Keratinocyte (primary cell): ENCODE data around the gene SRCIN1. TPM values are rescaled to one million over a fixed set of nuclear protein-coding genes. Genes with fewer than 3 reads are reported as not detected.

Experiments used
- DNase-seq: peaks from one replicate; pipeline ENCODE4 v3.0.0-alpha.2; 2011; ENCODE audit warnings: low read depth, missing footprints, low spot score
- FAIRE-seq: peaks from 2 replicates; lab custom pipeline; 2011; peaks lifted over from hg19 to GRCh38; lab: Jason Lieb, UNC
- H2AFZ ChIP-seq: 2 replicates; pipeline ENCODE4 v1.6.0; 2012; ENCODE audit warnings: low read length, control low read depth, inconsistent platforms; ENCODE audit not compliant: control insufficient read depth
- H3K27ac ChIP-seq: 2 replicates; pipeline ENCODE4 v1.5.1; 2011; ENCODE audit warnings: low read length; ENCODE audit not compliant: control insufficient read depth, insufficient read depth
- H3K27me3 ChIP-seq: 3 replicates; pipeline ENCODE4 v1.6.0; 2011; ENCODE audit warnings: low read length; ENCODE audit not compliant: control insufficient read depth, insufficient read depth; ENCODE audit errors: extremely low read depth
- H3K36me3 ChIP-seq, 2 experiments: 2 replicates in 1 of 2; 3 replicates in 1 of 2; pipeline ENCODE4 v1.5.1; 2011; ENCODE audit warnings: low read length in 2 of 2, mild to moderate bottlenecking in 1 of 2; ENCODE audit not compliant: control insufficient read depth in 2 of 2, insufficient read depth in 2 of 2; ENCODE audit errors: extremely low read depth in 1 of 2
- H3K4me1 ChIP-seq: 3 replicates; pipeline ENCODE4 v1.5.1; 2011; ENCODE audit warnings: low read length; ENCODE audit not compliant: control insufficient read depth, insufficient read depth; ENCODE audit errors: extremely low read depth
- H3K4me2 ChIP-seq: 3 replicates; pipeline ENCODE4 v1.6.0; 2011; ENCODE audit warnings: low read depth, low read length; ENCODE audit not compliant: control insufficient read depth, insufficient read depth; ENCODE audit errors: extremely low read depth
- H3K4me3 ChIP-seq, 3 experiments: fragments of 200-600 bp in 1 of 3; sonication (generic) in 1 of 3; 2 replicates in 2 of 3; 3 replicates in 1 of 3; pipeline ENCODE4 v1.5.1; 2011 to 2016; ENCODE audit warnings: low read length in 3 of 3, mild to moderate bottlenecking in 3 of 3, control low read depth in 2 of 3, inconsistent platforms in 1 of 3, low read depth in 1 of 3, mixed read lengths in 1 of 3, mixed run types in 1 of 3, moderate library complexity in 1 of 3; ENCODE audit not compliant: control insufficient read depth in 2 of 3, insufficient read depth in 2 of 3; ENCODE audit errors: extremely low read depth in 1 of 3
- H3K79me2 ChIP-seq: 2 replicates; pipeline ENCODE4 v1.6.0; 2012; ENCODE audit warnings: low read length; ENCODE audit not compliant: control insufficient read depth, insufficient read depth
- H3K9ac ChIP-seq: 3 replicates; pipeline ENCODE4 v1.6.0; 2011; ENCODE audit warnings: low read length; ENCODE audit not compliant: control insufficient read depth, insufficient read depth; ENCODE audit errors: extremely low read depth
- H3K9me1 ChIP-seq: 3 replicates; pipeline ENCODE4 v1.6.0; 2011; ENCODE audit warnings: low read length; ENCODE audit not compliant: control insufficient read depth, insufficient read depth; ENCODE audit errors: extremely low read depth
- H3K9me3 ChIP-seq: 2 replicates; pipeline ENCODE4 v1.5.1; 2012; ENCODE audit warnings: low read depth, low read length; ENCODE audit not compliant: control insufficient read depth
- H4K20me1 ChIP-seq: 3 replicates; pipeline ENCODE4 v1.6.0; 2011; ENCODE audit warnings: low read length; ENCODE audit not compliant: control insufficient read depth, insufficient read depth; ENCODE audit errors: extremely low read depth
- CTCF ChIP-seq, 3 experiments: IDR thresholded peaks in 1 of 3; conservative IDR thresholded peaks in 1 of 3; optimal IDR thresholded peaks in 1 of 3; 2 replicates in 2 of 3; 3 replicates in 1 of 3; pipeline versions ENCODE3 to v1.5.1; 2011; ENCODE audit warnings: low read length in 3 of 3, mild to moderate bottlenecking in 3 of 3, moderate library complexity in 2 of 3, control low read depth in 1 of 3, inconsistent platforms in 1 of 3; ENCODE audit not compliant: insufficient read depth in 2 of 3; ENCODE audit errors: extremely low read depth in 1 of 3
- EZH2 ChIP-seq: IDR thresholded peaks from one replicate; pipeline ENCODE4 v1.6.1; 2012; ENCODE audit warnings: inconsistent platforms, mild to moderate bottlenecking, low read length, moderate library complexity
- dilution Hi-C: fragments of 300-500 bp; cut with MboI; formaldehyde crosslinking; loops from one replicate; pipeline ENCODE4 v1.7.0; 2020; ENCODE audit warnings: low sequenced_read_pairs; ENCODE audit not compliant: extremely low pct_ligation_motif_present
- polyA plus RNA-seq, 5 experiments: library from polyadenylated mRNA; depleted of rRNA in 3 of 5; stranded (reverse) in 3 of 5; stranded (forward) in 1 of 5; unstranded in 1 of 5; fragments of >200 nt; gene quantifications; 1 replicate in 1 of 5; 2 replicates in 3 of 5; 3 replicates in 1 of 5; pipeline versions ENCODE4 v1.2.1 to v1.2.3, GENCODE V29; 2011 to 2012; ENCODE audit warnings: missing spikeins in 2 of 5, low read depth in 1 of 5, low replicate concordance in 1 of 5

SRCIN1 gene
- polyA plus RNA-seq, 1 donor (not counting 4 experiments of a cell fraction or from before 2014, with no cell fraction given) = 0.37 TPM

GRCh38 chr17:38597375-38597774 is 8.4 kb downstream of the SRCIN1 start:
- Histone ChIP-seq H4K20me1 (no peaks in the 10 kb centered on the region), H3K4me3 (no peak overlapping the region), H3K27ac (no peak overlapping the region), H3K79me2 (no peaks in the 10 kb centered on the region), H3K4me1 (no peaks in the 10 kb centered on the region), H3K9me1 (no peaks in the 10 kb centered on the region), H3K27me3 (peaks cover 75% of the 10 kb centered on the region), H3K36me3 (no peaks in the 10 kb centered on the region), H3K9ac (no peak overlapping the region), H2AFZ (no peak overlapping the region), H3K9me3 (no peaks in the 10 kb centered on the region), H3K4me2 (no peak overlapping the region)
- no peak for DNase-seq
- TF ChIP-seq EZH2 (no peak), CTCF (optimal IDR thresholded peaks at IDR 0.05 in 1 of 3, IDR thresholded peaks at IDR 0.05 in 1 of 3, conservative IDR thresholded peaks at IDR 0.05 in 1 of 3; ENCODE audit: extremely low read depth in 1 of 3, insufficient read depth in 2 of 3, low read length in 3 of 3) (no peak)
- dilution Hi-C loops = no loop called here
- FAIRE-seq = no peak

GRCh38 chr17:38596651-38597050 is 9.1 kb downstream of the SRCIN1 start:
- dilution Hi-C loops = no loop called here
- no peak overlapping the region for H3K9ac ChIP-seq
- DNase-seq = no peak
- H3K27ac ChIP-seq = no peak overlapping the region
- peaks cover 4% of the 10 kb centered on the region for H3K4me1 ChIP-seq
- H3K9me3 ChIP-seq = no peaks in the 10 kb centered on the region
- peaks cover 67% of the 10 kb centered on the region for H3K27me3 ChIP-seq
- no peak for TF ChIP-seq EZH2
- no peak for TF ChIP-seq CTCF (optimal IDR thresholded peaks at IDR 0.05 in 1 of 3, IDR thresholded peaks at IDR 0.05 in 1 of 3, conservative IDR thresholded peaks at IDR 0.05 in 1 of 3; ENCODE audit: extremely low read depth in 1 of 3, insufficient read depth in 2 of 3, low read length in 3 of 3)
- FAIRE-seq = no peak
- no peaks in the 10 kb centered on the region for H3K9me1 ChIP-seq
- H2AFZ ChIP-seq = no peak overlapping the region
- H3K4me2 ChIP-seq = no peak overlapping the region
- H4K20me1 ChIP-seq = no peaks in the 10 kb centered on the region
- H3K4me3 ChIP-seq = no peak overlapping the region
- no peaks in the 10 kb centered on the region for H3K36me3 ChIP-seq
- no peaks in the 10 kb centered on the region for H3K79me2 ChIP-seq
